Measurements from ENCODE around the gene TGIF2.
"Not testable (repeated sequence)": the region's sequence is repeated elsewhere in the genome, so short reads cannot be mapped to it uniquely, and the experiment has no call there.

TGIF2 gene

GRCh38 chr20:36607586-36608387, 34.4 kb downstream of the TGIF2 start:
- peak overlapping the region; percentile 7 for H3K4me3 ChIP-seq (ENCODE audit: low read length)
- no peak for DNase-seq (ENCODE audit: low read depth)
- no peak for TF ChIP-seq CTCF (conservative IDR thresholded peaks at IDR 0.05; ENCODE audit: low read length)

DNA sequence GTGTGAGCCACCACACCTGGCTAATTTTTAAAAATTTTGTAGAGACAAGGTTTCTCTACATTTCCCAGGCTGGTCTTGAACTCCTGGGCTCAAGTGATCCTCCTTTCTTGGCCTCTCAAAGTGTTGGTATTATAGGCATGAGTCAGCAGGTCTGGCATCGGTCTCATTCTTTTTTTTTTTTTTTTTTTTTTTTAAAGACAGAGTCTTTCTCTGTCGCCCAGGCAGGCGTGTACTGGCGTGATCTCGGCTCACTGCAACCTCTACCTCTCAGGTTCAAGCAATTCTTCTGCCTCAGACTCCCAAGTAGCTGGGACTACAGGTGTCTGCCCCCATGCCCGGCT, 35.0 kb downstream of the TGIF2 start:
- H3K4me3 ChIP-seq (ENCODE audit: low read length); DNase-seq (ENCODE audit: low read depth): not testable (repeated sequence)

GRCh38 chr20:36611625-36612024, 38.2 kb downstream of the TGIF2 start:
- TF ChIP-seq CTCF (conservative IDR thresholded peaks at IDR 0.05; ENCODE audit: low read length): no peak
- no peak overlapping the region for H3K4me3 ChIP-seq (ENCODE audit: low read length)
- DNase-seq (ENCODE audit: low read depth): no peak

GRCh38 chr20:36613974-36614373, 40.6 kb downstream of the TGIF2 start:
- no peak overlapping the region for H3K4me3 ChIP-seq (ENCODE audit: low read length)
- no peak for TF ChIP-seq CTCF (conservative IDR thresholded peaks at IDR 0.05; ENCODE audit: low read length)
- DNase-seq (ENCODE audit: low read depth): no peak

GRCh38 chr20:36614781-36615557, 41.6 kb downstream of the TGIF2 start:
- TF ChIP-seq CTCF (conservative IDR thresholded peaks at IDR 0.05; ENCODE audit: low read length): no peak
- DNase-seq (ENCODE audit: low read depth): no peak
- H3K4me3 ChIP-seq (ENCODE audit: low read length): no peak overlapping the region

GRCh38 chr20:36620917-36621316, 47.5 kb downstream of the TGIF2 start:
- DNase-seq (ENCODE audit: low read depth): no peak
- no peak overlapping the region for H3K4me3 ChIP-seq (ENCODE audit: low read length)
- TF ChIP-seq CTCF (conservative IDR thresholded peaks at IDR 0.05; ENCODE audit: low read length): no peak

DNA sequence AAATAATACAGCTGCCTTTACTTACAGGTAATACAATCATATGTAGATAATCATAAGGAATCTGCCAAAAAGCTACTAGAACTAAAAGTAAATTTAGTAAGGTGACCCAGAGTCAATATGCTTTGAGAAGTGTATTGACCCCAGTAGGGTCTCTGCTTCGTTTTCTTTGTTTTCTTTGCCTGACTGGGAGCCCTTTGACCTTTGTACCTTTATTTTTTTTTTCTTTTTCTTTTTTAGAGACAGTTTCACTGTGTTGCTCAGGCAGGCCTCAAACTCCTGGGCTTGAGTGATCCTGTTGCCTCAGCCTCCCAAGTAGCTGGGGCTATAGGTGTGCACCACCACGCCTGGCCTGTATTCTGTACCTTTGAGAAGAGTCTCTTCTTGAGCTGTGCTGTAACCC, 50.0 kb downstream of the TGIF2 start:
- DNase-seq (ENCODE audit: low read depth): no peak
- H3K4me3 ChIP-seq (ENCODE audit: low read length): no peak overlapping the region
- TF ChIP-seq CTCF (conservative IDR thresholded peaks at IDR 0.05; ENCODE audit: low read length): no peak
